Thyroid gland (tissue), 4 donors: ENCODE results near the gene CREB3. TPM values are rescaled to one million over a fixed set of nuclear protein-coding genes. Genes with fewer than 3 reads are reported as not detected.

ENCODE experiments used
- DNase-seq, 2 donors: peaks; one replicate each; pipeline ENCODE4 v3.0.0-alpha.2; 2019
- H3K27ac ChIP-seq, 3 donors: fragments of 200-600 bp; sonication (generic); 1 replicate in 2 of 3; 2 replicates in 1 of 3; pipeline ENCODE4 v1.5.1; 2016 to 2019; ENCODE audit warnings: mild to moderate bottlenecking in 1 of 3, moderate library complexity in 1 of 3
- H3K27me3 ChIP-seq: fragments of 200-600 bp; sonication (generic); one replicate; pipeline ENCODE4 v1.5.1; 2019
- H3K36me3 ChIP-seq, 2 donors: fragments of 200-600 bp; sonication (generic); one replicate each; pipeline ENCODE4 v1.5.1; 2016 to 2019
- H3K4me1 ChIP-seq, 2 donors: fragments of 200-600 bp; sonication (generic); one replicate each; pipeline ENCODE4 v1.5.1; 2017 to 2019
- H3K4me3 ChIP-seq, 3 donors: fragments of 200-600 bp; sonication (generic); replicated peaks in 1 of 3; 1 replicate in 2 of 3; 2 replicates in 1 of 3; pipeline ENCODE4 v1.5.1; 2016; ENCODE audit warnings: mild to moderate bottlenecking in 1 of 3
- H3K9me3 ChIP-seq: fragments of 200-600 bp; sonication (generic); one replicate; pipeline ENCODE4 v1.5.1; 2017
- CTCF ChIP-seq, 6 experiments: fragments of 200-600 bp in 3 of 6; fragments of 450-650 bp in 3 of 6; sonication (generic) in 3 of 6; IDR thresholded peaks; one replicate each; pipeline ENCODE4 v1.5.1; 2016 to 2019; ENCODE audit warnings: antibody characterized with exemption in 6 of 6, mild to moderate bottlenecking in 2 of 6, inconsistent platforms in 1 of 6, moderate library complexity in 1 of 6
- POLR2A ChIP-seq, 2 donors: fragments of 450-650 bp; IDR thresholded peaks; one replicate each; pipeline ENCODE4 v1.6.1; 2017; ENCODE audit warnings: antibody characterized with exemption in 2 of 2, mild to moderate bottlenecking in 2 of 2, moderate library complexity in 1 of 2
- WGBS, 2 donors: methylation state at CpG; one replicate each; pipeline ENCODE4 v1.1.5; 2017; 5-methylcytosine and 5-hydroxymethylcytosine counted together
- intact Hi-C: fragments of 100-400 bp; cut with DNase I; formaldehyde crosslinking; loops from one replicate; pipeline ENCODE4 v1.15.1; 2023
- total RNA-seq, 4 donors: library from RNA; depleted of rRNA; stranded (reverse); fragments of >200 nt; gene quantifications; one replicate each; pipeline ENCODE4 v1.2.3, GENCODE V29; 2016

Gene CREB3
- total RNA-seq, 4 donors from 2014 or later = 44.9 to 73.0 (median 51.3) TPM

- H3K4me1 ChIP-seq = peaks cover 34 to 35% of the 10 kb centered on the region in 2 donors
- no peak overlapping the region for H3K27ac ChIP-seq
- 50 to 55% methylated on average over 3 of the region's 3 CpGs for WGBS, 2 donors
Measured at GRCh38 chr9:35746583-35746982, 14.1 kb downstream of the CREB3 start.

DNA sequence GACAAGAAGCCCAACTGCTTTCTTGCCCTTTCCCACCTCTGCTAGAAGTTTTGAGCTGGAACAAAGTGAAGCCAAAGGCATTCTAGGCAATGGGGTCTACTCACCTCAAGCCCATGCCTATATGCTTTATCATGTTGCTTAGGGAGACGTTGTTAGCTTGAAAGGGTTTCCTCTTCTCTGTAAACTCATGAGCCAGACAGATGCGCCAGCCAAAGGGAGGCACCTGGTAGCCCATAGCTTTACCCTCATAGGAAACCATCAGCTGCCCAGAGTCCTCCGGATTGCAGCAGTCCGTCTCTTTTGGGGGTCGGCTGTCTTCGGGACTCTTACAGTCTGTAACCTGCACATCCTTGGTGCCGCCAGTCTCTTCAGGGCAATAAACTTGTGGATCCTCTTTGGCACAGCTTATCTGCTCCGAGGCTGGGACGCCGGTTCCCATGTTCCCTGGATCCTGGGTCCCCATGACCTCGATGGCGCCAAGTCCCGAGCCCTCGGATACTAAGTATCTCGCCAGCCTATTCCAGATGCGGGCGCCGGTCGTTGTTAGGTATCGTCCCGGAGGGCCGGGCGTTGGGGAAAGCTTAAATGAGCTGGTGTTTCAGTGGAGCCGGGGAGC, 15.9 kb downstream of the CREB3 start:
- peaks cover 34 to 35% of the 10 kb centered on the region in 2 donors for H3K4me1 ChIP-seq
- H3K27ac ChIP-seq = peak overlapping the region; percentile 68 to 86 (median 84)
- H3K27me3 ChIP-seq = no peaks in the 10 kb centered on the region
- no peak for DNase-seq
- WGBS, 2 donors = 0 to 1% methylated on average over 1 to 23 of the region's 24 CpGs
- intact Hi-C loops = loop anchor here (10.0 kb wide), 1 partner anchor 76 kb away; the partner anchor contains the start of genes FAM221B and TMEM8B
- TF ChIP-seq POLR2A (IDR thresholded peaks at IDR 0.05) (no peak), CTCF (IDR thresholded peaks at IDR 0.05) (no peak)
- no peaks in the 10 kb centered on the region for H3K9me3 ChIP-seq
- H3K4me3 ChIP-seq = peak overlapping the region; percentile 61 to 69 (median 62)
- H3K36me3 ChIP-seq = peaks cover 35 to 39% of the 10 kb centered on the region in 2 donors

More at GRCh38 chr9:35746583-35746982, 14.1 kb downstream of the CREB3 start:
- Histone ChIP-seq H3K9me3 (no peaks in the 10 kb centered on the region), H3K27me3 (no peaks in the 10 kb centered on the region), H3K4me3 (peak overlapping the region in 1 of 3 donors; percentile 12), H3K36me3 (peaks cover 32 to 33% of the 10 kb centered on the region in 2 donors)
- DNase-seq = no peak
- intact Hi-C loops = loop anchor here (10.0 kb wide), 1 partner anchor 78 kb away; the partner anchor contains the start of genes FAM221B and TMEM8B
- TF ChIP-seq POLR2A (IDR thresholded peaks at IDR 0.05) (no peak), CTCF (IDR thresholded peaks at IDR 0.05) (no peak)

DNA sequence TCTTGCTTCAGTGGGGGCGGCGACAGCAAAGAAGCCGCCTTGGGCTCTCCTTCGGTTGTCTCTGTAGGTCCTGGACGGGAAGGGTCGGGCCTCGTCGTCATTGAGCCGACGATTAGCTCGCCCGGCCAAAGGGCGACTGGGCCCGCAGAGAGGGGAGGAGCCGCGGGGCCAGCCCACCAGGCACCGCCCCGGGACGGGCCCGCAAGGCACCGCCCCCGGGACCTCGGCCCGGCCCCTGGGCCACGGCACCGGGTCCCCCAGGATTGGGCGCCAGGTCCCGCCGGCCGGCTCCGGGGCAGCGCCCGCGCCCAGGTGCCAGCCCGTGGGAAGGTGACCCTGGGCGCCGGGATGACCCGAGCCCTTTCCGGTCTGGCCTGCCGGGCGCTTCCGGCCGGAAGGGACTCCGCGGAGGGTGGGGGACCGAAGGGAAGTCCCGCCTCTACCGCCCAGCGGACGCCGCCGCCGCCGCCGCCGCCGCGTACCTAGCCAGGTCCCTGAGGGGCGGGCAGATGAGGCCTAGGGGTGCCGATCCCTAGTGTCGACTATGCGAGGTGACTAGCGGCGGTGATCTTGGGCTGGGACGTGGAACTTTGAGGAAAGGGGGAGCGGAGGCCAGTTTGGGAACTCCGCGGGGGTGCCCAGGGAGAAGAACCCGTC, 16.5 kb downstream of the CREB3 start, which contains the start of the genes GBA2 and RGP1:
GBA2 (minus strand) TSS at position 371 of the 657 bp plus-strand sequence. CDS start 524 bp downstream, outside the sequence.
RGP1 (plus strand) TSS at position 430 of the 657 bp plus-strand sequence. CDS start 469 bp downstream, outside the sequence.
- DNase-seq = peak; percentile 85 to 86
- peak in 1 of 6 experiments; percentile 2 for TF ChIP-seq CTCF (IDR thresholded peaks at IDR 0.05)
- TF ChIP-seq POLR2A (IDR thresholded peaks at IDR 0.05) = peak; percentile 26 to 86
- Histone ChIP-seq H3K4me3 (peak within 1 kb of the TSS; percentile 61 to 69 (median 62)), H3K9me3 (no peaks in the 10 kb centered on the region), H3K36me3 (peaks cover 32 to 39% of the 10 kb centered on the region in 2 donors), H3K27me3 (no peaks in the 10 kb centered on the region), H3K4me1 (peaks cover 34 to 35% of the 10 kb centered on the region in 2 donors), H3K27ac (peak within 1 kb of the TSS; percentile 68 to 86 (median 84))
- 0 to 1% methylated on average over 9 to 21 of the region's 69 CpGs for WGBS, 2 donors
- intact Hi-C loops = loop anchor here (10.0 kb wide), 1 partner anchor 76 kb away; the partner anchor contains the start of genes FAM221B and TMEM8B

- DNase-seq = peak; percentile 65 to 68
- Histone ChIP-seq H3K9me3 (no peaks in the 10 kb centered on the region), H3K36me3 (peaks cover 25 to 37% of the 10 kb centered on the region in 2 donors), H3K4me3 (peak overlapping the region; percentile 61 to 69 (median 62)), H3K4me1 (peaks cover 34 to 35% of the 10 kb centered on the region in 2 donors), H3K27ac (peak overlapping the region; percentile 68 to 86 (median 84)), H3K27me3 (no peaks in the 10 kb centered on the region)
- 5 to 6% methylated on average over 12 to 13 of the region's 19 CpGs for WGBS, 2 donors
- intact Hi-C loops = loop anchor here (10.0 kb wide), 1 partner anchor 75 kb away; the partner anchor contains the start of genes FAM221B and TMEM8B
- no peak for TF ChIP-seq POLR2A (IDR thresholded peaks at IDR 0.05)
- TF ChIP-seq CTCF (IDR thresholded peaks at IDR 0.05) = no peak
Measured at GRCh38 chr9:35749515-35750255, 17.2 kb downstream of the CREB3 start.
